ENCODE results near the gene MPPED1.

MPPED1 gene

GRCh38 chr22:43447380-43447779 lies 35.6 kb downstream of the MPPED1 start:
- no peak for DNase-seq (ENCODE audit: low read depth in 2 of 2)

- no peak for DNase-seq (ENCODE audit: low read depth in 2 of 2)
These were observed 36.2 kb downstream of the MPPED1 start for GRCh38 chr22:43448048-43448447.

GRCh38 chr22:43449205-43449830 lies 37.5 kb downstream of the MPPED1 start:
- DNase-seq (ENCODE audit: low read depth in 2 of 2) = no peak

GRCh38 chr22:43449831-43450225 lies 38.0 kb downstream of the MPPED1 start:
- DNase-seq (ENCODE audit: low read depth in 2 of 2) = no peak

GRCh38 chr22:43451371-43452050 lies 39.7 kb downstream of the MPPED1 start:
- no peak for DNase-seq (ENCODE audit: low read depth in 2 of 2)

- no peak for DNase-seq (ENCODE audit: low read depth in 2 of 2)
These were observed 44.0 kb downstream of the MPPED1 start for GRCh38 chr22:43455846-43456245.

GRCh38 chr22:43457002-43457401 lies 45.2 kb downstream of the MPPED1 start:
- no peak for DNase-seq (ENCODE audit: low read depth in 2 of 2)

GRCh38 chr22:43462701-43463100 lies 50.9 kb downstream of the MPPED1 start:
- DNase-seq (ENCODE audit: low read depth in 2 of 2) = no peak

GRCh38 chr22:43464809-43465208 lies 53.0 kb downstream of the MPPED1 start:
- no peak for DNase-seq (ENCODE audit: low read depth in 2 of 2)

- no peak for DNase-seq (ENCODE audit: low read depth in 2 of 2)
These were observed 53.6 kb downstream of the MPPED1 start for GRCh38 chr22:43465291-43466015.

- DNase-seq (ENCODE audit: low read depth in 2 of 2) = no peak
These were observed 54.9 kb downstream of the MPPED1 start for GRCh38 chr22:43466710-43467109.

GRCh38 chr22:43467216-43467940 lies 55.6 kb downstream of the MPPED1 start:
- no peak for DNase-seq (ENCODE audit: low read depth in 2 of 2)

- DNase-seq (ENCODE audit: low read depth in 2 of 2) = no peak
These were observed 58.4 kb downstream of the MPPED1 start for GRCh38 chr22:43470253-43470652.

- DNase-seq (ENCODE audit: low read depth in 2 of 2) = no peak
These were observed 59.2 kb downstream of the MPPED1 start for GRCh38 chr22:43470941-43471585.

GRCh38 chr22:43471606-43472135 lies 59.9 kb downstream of the MPPED1 start:
- DNase-seq (ENCODE audit: low read depth in 2 of 2) = no peak

GRCh38 chr22:43473031-43473430 lies 61.2 kb downstream of the MPPED1 start:
- no peak for DNase-seq (ENCODE audit: low read depth in 2 of 2)

GRCh38 chr22:43473441-43473840 lies 61.6 kb downstream of the MPPED1 start:
- no peak for DNase-seq (ENCODE audit: low read depth in 2 of 2)

- no peak for DNase-seq (ENCODE audit: low read depth in 2 of 2)
These were observed 62.6 kb downstream of the MPPED1 start for GRCh38 chr22:43474161-43475101.

- no peak for DNase-seq (ENCODE audit: low read depth in 2 of 2)
These were observed 63.8 kb downstream of the MPPED1 start for GRCh38 chr22:43475549-43476076.

- DNase-seq (ENCODE audit: low read depth in 2 of 2) = no peak
These were observed 64.5 kb downstream of the MPPED1 start for GRCh38 chr22:43476341-43476740.
